GM12873 (cell line): Measurements from ENCODE around the gene HPS6.

Experiments
- CTCF ChIP-seq: IDR thresholded peaks from 2 replicates; pipeline ENCODE4 v1.5.1; 2012; ENCODE audit warnings: low read depth, mild to moderate bottlenecking, moderate library complexity, low read length, control low read depth; ENCODE audit not compliant: insufficient read depth; ENCODE audit errors: missing control alignments

The HPS6 gene

DNA sequence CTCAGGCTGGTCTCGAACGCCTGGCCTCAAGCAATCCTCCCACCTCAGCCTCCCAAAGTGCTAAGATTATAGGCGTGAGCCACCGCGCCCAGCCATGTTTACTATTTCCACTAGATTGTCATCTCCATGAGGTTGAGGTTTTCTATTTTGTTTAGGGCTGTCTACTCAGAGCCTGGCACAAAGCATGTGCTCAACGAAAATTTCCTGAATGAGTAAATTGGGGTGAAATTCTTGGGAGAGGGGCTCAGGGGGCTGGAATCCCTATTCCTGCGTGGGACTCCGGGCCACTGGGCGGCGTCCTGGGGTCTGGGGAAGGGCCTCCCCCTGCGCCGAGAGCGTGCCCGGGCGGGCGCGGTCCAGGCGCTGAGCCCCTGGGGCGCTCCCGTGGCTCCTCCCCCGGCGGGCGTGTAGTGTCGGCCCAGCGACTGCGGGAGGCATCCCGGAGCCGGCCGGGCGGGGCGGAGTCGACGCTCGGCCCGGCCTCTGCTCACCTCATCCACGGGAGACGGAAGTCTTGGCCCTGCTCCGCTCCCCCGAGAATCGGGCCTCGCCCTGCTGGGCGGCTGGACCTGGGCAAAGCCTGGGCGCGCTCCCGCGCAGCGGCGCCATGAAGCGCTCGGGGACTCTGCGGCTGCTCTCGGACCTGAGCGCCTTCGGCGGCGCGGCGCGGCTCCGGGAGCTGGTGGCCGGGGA, at the start of gene HPS6:
HPS6 (plus strand) TSS at position 482 of the 693 bp plus-strand sequence; CDS start at position 608, 126 bp downstream.
- peak; percentile 17 for TF ChIP-seq CTCF

GRCh38 chr10:102016416-102016815, 48.7 kb upstream of the HPS6 start:
- no peak for TF ChIP-seq CTCF

DNA sequence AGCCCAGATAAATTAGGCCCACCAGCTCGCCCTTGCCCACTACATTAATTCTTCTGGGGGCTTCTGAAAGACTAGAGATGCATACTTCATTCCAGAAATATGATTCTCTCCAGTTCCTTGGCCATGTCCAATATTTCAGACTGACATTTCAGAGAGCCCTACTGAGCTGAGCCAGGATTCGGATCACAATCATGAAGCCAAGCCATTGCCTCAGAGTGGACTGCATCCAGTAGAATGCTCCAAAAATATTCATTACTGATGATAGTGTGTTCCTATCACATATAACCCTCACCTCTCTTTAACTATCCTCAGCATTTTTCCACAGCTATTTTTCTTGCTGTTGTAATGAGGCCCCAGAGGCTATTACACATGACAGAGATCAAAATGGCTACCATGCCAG, 47.9 kb upstream of the HPS6 start:
- no peak for TF ChIP-seq CTCF

- TF ChIP-seq CTCF, result no peak
Observed at GRCh38 chr10:102020938-102021337, 44.2 kb upstream of the HPS6 start.

DNA sequence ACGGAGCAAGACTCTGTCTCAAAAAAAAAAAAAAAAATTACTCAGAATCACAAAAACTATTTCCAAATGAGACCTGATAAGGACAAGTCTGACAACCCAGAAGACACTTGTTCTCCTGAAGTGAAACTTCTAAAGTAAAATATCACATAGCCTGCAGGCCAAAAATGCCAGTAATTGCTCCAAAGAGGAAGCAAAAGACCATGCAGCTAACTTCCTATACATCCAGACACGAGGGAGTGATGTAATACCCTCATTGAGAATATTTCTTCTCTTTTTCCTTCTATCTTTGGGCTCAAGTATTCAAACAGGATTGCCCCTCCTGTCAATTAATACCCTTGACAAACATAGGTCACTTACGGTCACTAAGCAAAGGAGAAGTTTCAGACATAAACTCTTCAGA, 40.4 kb upstream of the HPS6 start:
- TF ChIP-seq CTCF, result no peak

- no peak for TF ChIP-seq CTCF
Observed at GRCh38 chr10:102027261-102027660, 37.9 kb upstream of the HPS6 start.

DNA sequence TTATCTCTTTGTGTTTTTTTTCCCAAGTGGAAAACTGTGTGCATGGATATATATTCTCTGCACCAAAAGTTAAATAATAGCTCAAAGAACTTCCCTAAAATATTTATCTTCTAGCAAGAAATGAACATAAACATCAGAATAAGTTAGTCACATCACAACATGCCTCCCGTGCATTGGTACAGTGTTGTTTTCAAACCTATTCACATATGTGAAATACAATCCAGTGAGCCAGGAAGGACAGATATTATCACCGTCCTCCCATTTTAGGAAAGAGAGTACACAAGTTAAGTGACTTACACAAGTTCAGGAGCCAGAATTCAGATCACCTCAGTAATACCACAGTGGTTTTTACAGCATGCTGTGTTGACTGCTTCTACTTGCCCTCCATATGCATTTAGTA, 31.4 kb upstream of the HPS6 start:
- no peak for TF ChIP-seq CTCF
